NCI-H187 treated with DMSO at 0.1 percent for 48 hours (cell line): Measurements from ENCODE around the gene SUMF1.

ENCODE experiments used
- DNase-seq: peaks from one replicate; lab custom pipeline; 2025; lab: John Stamatoyannopoulos, UW

Gene SUMF1

GRCh38 chr3:4497005-4497692 lies 30.1 kb upstream of the SUMF1 start:
- DNase-seq, result no peak

DNA sequence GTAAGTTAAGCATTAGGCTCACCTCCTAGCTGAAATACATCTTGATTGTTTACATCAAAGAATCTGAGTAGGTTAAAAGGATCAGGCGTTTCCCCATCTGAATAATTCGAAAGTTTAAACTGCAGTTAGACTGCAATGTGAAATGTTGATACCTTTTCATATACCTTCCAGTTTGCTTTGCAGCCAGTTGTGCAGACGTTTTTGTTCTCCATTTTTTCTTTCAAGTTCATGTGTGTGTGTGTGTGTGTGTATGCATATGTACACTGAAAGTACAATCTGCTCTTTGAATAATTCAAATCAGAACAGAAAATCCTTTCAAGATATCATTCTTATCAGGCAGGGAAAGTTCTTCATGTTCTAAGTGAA lies 29.0 kb upstream of the SUMF1 start:
- DNase-seq, result no peak

DNA sequence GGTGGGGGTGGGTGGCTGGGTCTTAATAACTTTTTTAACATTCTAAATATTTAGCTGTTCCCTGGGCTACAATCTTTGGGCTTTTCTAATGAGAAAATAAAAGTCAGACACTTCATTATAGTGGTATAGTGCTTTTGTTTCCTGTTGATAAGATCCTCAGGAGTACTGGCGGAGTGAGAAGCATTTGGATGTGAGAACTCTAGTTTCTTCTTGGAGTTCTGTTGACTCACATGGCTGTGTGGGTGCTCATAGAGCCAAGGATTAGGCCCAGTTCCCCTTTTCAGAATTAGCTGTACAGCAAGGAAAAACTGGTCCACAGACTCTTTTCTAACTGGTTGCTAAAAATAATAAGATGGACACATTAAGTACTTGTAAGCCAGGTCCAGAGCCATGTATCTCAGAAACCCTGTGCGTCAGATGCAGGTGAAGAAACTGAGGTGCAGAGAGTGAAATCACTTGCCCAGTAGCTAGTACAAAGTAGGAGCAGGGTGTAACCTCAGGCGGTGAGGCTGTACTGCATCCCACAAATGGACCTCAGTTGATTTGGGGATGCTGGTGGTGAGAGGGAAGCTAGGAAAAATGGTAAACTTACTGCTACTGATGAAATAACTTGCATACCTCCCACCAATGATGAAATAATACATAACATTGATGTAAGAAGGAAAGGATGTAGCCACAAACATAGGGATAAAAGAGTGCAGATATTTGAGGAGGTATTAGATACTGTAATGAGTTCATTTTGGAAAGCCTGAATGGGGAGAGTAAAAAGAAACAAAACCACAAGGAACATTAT lies 28.4 kb upstream of the SUMF1 start:
- DNase-seq, result no peak

DNA sequence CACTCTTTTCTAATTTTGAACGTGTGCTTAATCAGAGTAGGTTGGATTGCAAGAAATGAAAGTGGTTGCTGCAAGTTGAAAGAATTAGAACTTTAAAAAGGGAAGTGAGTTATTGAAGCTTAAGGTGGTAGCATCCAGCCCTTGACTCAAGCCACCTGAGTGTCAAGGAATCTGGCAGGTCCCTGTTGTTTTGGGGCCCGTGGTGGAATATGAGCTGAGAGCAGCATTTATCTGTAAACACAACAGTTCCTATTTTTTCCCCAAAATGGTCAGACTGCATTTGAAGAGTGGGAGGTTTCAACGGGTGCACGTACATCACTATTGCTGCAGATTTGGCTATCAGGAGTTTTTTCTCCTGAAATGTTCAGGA lies 27.8 kb upstream of the SUMF1 start:
- DNase-seq, result no peak

DNA sequence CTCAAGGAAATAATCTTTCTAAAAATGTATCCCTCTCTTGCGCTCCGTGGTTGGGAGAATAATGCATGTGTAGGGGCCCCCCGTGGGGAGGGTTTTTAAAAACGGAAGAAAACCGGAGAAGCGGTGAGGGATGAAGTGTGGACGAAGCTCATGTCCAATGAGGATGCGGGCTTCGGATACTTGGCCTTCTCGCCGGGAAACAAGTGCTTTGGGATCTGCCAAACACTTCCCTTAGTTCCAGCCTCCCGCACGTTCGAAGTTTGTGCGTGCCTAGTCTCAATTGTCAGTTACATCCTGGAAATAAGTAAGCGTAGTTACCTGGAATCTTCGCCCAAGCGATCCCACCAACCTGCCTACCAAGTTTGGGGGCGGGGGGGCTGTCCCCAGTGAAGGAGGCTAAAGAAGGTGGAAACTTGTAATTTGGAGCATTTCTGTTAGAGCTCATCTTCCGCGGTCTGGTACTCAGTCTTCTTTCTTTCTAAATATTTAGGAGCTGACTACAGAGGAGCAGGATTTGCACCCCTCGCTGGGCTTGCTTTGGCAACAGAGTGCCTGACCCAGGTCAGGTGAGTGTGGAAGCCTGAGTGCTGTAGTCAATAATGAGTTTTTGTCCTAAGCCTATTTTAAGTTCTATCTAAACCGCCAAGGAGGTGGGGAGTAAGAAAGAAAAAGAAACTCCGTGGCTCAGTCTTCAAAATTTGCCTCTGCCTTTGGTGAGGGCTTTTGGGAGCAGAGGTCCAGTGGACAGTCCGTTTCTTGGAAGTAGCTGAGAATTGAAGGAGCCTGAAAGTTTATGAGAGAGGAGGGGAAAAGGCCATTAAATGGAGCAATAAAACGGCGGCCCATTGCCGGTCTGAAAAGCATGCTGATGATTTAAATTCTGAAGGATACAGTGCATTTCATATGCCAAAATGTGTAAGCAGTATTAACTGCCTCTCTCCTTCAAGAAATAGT lies 27.1 kb upstream of the SUMF1 start:
- DNase-seq, result no peak

DNA sequence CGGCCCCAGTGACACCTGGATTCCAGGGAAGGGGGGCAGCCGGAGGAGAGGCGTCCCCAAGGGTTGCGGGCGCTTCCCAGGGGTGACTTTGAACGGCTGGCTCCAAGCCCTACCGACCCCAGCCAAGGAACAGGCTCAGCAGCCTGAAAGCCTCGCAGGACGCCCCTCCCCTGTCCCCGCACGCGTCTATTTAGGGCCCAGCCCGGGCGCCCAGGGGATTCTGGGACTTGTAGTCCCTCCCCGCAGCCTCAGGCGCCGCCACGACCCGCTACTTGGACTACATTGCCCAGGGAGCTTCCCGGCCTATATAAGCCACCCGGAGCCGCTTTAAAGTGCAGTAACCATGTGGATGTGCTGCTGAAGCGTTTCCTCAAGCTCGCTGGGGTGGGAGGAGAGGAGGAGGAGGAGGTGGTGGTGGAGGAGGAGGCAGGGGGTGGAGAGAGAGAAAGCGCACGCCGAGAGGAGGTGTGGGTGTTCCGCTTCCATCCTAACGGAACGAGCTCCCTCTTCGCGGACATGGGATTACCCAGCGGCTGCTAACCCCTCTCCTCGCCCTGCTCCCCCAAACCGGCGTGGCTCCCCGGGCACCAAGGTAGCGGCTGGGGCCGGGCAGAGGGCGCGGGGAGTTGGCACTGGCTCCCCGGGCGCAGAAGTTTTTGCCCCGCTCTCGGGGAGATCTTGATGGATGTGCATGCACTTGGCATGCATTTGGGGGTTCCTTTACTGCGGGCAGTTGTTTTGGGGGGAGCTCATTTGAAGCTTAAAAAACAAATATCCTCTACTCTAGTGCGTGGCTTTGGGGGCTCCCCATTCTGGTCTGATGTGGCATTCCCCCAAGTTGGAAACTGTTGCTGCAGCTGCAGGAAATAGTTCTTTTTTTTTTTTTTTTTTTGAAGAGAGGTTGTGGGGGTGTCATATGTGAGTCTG lies 26.2 kb upstream of the SUMF1 start, which contains the start of gene ITPR1:
Gene ITPR1, plus strand, starts transcription at position 335 of the 927 bp plus-strand sequence. CDS start 23,144 bp downstream, outside the sequence.
- peak; percentile 70 for DNase-seq

DNA sequence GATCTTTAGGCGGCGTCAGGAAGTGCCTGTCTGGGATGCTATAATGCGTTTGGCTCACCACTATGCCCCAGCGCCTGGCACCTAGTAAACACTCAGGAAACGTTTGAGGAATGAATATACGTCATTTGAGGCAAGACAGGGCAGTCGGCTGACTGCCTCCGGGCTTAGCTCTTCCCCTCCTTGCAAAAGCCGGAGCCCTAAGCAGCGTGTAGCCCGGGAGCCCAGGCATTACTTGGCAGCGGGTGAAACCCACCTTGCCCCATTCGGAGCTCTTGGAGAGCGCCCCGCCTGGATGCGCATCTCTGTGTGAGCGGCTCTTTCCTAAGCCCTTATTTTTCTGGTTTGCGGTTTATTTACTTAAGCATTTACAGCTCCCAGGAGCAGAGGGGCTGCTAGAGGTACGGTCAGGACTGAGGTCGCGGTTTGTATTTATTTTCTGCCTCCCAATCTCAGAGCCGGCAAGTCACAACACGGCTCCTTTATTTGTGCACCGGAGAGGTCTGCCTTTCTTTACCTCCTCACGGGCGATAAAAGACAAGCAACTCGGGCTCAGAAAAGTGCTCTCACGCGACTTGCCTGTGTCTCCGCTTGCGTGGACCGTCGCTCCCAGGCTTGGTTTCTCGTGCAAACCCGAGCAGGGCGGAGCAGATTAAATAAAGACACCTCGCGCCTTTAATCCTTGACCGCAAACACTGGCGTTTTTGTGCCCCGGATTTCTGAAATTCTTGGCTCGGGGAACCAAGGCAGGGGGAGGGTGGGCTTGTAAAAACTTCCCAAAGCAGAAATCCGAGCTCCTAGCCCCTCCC lies 25.3 kb upstream of the SUMF1 start:
- DNase-seq, result no peak

- no peak for DNase-seq
These were observed 24.8 kb upstream of the SUMF1 start for GRCh38 chr3:4491855-4492207.

DNA sequence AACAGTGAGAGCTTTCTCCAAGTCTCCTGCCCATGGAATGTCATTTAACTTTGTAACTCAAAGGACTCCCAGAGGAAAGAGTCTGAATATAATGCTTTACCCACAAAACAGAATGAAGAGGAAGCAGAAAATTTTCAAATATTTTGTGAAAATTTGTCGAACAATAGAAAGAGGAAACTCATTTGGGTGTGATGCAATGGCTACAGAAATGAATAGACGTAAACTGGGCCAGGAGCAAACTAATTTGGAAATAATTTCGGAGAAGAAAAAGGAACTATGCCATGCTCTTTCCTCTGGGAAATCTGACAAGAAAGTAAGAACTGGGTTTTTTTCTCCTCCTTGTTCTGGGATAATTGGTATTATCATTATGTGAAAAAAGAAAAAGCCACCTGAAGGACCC lies 11.2 kb upstream of the SUMF1 start:
- DNase-seq, result no peak

DNA sequence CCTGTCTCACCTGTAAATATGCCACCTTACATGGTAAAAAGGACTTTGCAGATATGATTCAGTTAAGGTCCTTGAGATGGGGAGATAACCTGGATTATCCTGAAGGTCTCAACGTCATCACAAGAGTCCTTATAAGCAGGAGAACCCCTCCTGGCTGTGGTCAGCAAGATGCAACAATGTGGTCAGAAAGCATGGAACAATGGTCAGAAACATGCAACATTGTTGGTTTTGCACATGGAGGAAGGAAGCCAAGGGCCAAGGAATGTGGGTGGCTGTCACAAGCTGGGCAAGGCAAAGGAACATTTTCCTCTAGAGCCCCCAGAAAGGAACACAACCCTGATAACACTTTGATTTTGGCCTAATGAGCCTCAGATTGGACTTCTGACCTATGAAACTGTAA lies 9.4 kb upstream of the SUMF1 start:
- no peak for DNase-seq

- DNase-seq, result no peak
These were observed 8.7 kb upstream of the SUMF1 start for GRCh38 chr3:4475804-4476203.

DNA sequence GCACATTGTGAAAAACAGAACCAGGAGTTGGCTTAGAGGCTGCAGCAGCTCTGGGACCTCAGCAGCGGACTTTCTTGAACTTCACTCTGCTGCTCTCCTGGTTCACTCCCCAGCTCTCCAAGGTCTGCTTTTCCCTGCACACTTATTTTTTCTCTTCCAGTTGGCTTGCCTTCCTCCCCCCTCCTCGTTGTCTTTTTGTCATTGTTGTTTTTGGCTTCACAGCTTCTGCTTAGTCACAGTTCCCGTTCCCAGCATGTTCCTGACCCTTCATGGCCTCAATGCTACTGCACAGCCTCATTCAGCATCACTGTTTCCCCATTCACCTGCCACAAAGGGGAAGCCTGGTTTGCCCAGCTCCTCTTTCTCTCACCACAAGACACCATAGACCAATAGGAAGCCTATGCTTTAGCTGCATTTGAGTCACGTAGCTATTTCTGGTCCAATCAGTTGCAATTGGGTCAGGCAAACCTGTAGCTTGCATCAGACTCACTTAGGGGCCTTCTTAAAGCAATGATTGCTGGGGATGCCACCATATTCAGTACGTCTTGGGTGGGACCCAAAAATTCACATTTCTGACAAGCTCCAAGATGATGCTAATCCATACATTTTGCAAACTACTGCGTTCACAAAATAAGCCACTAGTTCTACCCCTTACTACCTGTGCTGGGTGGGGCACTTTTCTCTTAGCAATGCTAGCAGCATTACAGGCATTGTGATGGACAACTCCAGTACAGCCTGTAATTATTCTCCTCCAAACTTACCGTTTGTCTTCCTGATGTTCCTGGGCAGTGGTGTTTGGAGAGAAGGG lies 7.8 kb upstream of the SUMF1 start:
- no peak for DNase-seq

GRCh38 chr3:4472766-4473165 lies 5.7 kb upstream of the SUMF1 start:
- DNase-seq, result no peak

GRCh38 chr3:4472312-4472711 lies 5.2 kb upstream of the SUMF1 start:
- no peak for DNase-seq

DNA sequence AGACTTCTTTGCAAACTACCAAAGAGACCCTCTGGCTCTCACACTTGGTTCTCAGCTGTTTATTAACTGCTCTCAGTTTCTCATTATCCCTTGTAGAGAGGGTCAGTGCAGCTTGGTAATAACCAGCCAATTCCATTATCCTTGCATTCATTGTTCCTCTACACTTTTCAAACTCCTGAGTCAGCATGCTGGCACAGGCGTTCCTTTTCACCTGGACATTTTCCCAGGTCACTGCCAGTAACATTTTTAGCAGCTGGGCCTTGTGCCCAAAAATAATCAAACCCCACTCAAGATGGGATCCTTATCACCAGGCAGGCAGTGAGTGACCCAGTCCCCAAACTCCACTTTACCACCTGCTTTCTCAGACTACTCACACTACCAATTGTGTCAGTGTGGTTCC lies 4.8 kb upstream of the SUMF1 start:
- no peak for DNase-seq

- no peak for DNase-seq
These were observed 426 bp upstream of the SUMF1 start for GRCh38 chr3:4467522-4467867.

DNA sequence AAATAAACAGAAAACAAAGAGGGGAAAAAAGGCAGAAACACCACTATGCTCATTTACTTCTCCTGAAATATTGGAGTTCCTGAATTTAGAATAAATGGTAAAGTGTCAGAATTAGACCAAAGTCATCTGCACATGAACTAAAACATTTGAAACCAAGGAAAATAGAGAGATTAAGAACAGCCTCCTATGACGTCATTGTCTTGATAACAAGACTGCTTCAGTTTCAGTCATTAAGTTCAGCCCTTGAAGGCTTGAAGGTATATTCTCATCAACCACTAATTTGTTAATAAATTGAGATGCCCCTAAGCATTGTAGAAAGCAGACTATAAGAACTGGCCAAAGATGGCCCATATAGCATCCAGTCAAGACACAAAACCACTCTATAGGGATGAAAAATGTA lies 2.5 kb downstream of the SUMF1 start:
- no peak for DNase-seq

DNA sequence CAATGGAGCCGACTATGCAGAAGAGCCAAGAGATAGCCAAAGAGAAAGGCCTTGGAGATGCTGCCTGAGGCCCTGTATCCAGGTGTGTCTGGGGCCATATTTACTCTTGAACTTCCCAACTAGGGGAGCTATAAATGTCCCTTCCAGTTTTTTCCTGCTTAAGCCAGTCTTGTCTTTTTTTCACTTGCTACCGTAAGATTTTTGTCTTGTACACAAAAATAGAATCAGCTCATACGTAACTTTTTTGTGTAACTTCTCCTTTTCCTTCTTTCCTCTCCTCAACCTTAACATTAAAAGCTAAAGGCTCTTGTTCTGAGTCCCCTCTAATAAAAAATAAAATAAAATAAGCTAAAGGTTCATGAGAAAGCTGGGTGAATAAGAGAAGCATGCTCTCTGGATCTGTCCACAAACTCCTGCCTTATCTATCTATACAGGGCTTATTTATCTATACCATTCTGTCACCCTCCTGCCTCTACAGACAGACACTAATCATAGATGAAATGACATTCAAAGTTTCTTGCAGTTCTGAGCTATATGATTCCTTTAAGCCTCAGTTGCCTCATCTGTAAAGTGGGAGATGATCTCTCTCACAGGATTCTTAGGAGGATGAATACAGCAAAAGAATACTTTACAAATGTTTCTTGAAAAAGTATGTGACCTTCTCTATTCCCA lies 4.6 kb downstream of the SUMF1 start:
- DNase-seq, result no peak

DNA sequence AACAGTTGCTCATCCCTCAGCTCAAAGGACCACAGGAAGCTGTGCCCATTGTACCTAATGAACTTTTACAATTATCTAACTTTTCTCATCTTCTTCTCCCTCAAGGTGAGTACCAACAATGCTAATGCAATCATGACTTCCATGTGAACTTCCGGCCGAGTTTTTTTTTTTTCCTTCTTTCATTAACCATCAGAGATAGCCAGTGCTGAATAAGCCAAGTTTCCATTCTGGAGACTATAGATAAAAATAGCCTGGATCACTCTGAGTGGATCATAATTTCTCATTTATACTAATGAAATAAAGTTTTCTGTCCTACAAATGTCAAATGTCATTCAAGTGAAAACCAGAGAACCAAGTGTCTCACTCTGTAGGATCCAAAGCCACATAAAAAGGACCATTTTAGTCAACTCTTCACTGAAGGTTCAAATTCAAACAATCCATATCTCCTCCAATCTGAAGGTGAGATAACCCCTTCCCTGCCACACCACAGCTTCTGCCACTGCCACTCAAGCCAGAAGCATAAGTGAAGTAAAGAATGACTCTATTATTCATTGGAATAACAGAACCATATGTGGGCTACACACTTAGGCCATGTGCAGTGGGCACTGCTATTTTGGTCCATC lies 5.5 kb downstream of the SUMF1 start:
- no peak for DNase-seq
